ENCODE measurements around the gene ANXA3. TPM values are rescaled to one million over a fixed set of nuclear protein-coding genes. Genes with fewer than 3 reads are reported as not detected.

Gene ANXA3
- total RNA-seq, 1 experiment from 2014 or later = 12.0 TPM

DNA sequence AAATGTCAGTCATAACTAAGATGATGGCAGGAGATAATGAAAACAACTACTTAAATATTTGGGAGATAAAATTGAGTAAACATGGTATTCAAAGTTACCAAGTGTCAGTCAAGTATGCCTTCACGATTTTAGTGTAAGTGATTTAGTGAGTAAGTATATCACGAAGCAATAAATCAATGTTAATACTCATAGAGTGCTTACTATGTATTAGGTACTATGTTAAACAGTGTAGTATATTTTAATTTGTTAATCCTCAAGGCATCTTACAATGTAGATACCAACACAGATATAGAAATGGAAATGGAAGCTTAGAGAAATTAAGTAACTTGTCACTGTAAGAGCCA is 59.6 kb downstream of the ANXA3 start (continued):
- TF ChIP-seq ZNF317 (CRISPR knock-in tag; IDR thresholded peaks at IDR 0.05; ENCODE audit: borderline replicate concordance, low read depth) = no peak
- TF ChIP-seq MXD4 (CRISPR knock-in tag; IDR thresholded peaks at IDR 0.05; ENCODE audit: borderline replicate concordance) = no peak
- TF ChIP-seq ATF2 (CRISPR knock-in tag; IDR thresholded peaks at IDR 0.05; ENCODE audit: borderline replicate concordance, low read depth) = no peak
- TF ChIP-seq ZNF671 (CRISPR knock-in tag; IDR thresholded peaks at IDR 0.05) = no peak
- no peak for TF ChIP-seq CREM (CRISPR knock-in tag; IDR thresholded peaks at IDR 0.05)
- TF ChIP-seq, protein P1, sequence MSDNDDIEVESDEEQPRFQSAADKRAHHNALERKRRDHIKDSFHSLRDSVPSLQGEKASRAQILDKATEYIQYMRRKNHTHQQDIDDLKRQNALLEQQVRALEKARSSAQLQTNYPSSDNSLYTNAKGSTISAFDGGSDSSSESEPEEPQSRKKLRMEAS (CRISPR knock-in tag; IDR thresholded peaks at IDR 0.05) = no peak

DNA sequence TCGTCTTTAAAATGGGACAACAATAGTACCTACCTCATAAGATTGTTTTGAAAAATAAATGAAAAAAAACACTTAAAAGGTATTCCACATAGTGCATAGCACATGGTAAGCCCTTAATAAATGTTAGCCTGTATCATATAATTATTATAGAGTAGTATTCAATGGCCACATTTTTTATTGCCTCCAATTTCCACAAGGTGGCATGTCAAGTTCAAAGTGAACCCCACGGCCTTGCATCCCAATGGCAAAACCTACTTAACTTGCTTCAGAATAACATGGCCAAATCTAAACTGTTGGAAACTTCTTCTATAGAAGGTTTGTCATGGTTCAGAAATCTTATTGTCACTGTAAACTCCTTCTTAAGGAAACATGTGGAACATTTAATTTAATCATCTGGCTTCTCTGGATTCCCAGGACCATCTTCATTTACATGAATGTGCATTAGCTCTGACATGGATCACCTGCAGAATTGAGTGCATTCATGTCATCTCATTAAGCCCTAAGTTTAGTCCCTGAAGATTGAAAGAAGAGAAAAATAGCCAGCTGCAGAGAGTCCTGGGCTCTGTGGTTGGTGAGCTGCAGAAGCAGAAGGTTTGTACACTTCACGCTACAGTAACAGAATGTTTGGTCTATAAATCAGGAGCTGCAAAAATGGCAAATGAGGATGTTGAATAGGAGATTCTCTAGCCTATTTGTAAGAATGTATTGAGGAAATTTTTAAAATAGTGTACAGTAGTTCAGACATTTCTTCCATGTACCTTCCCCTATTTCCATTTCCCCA is 61.0 kb downstream of the ANXA3 start:
- H3K9me3 Mint-ChIP-seq = no peaks in the 10 kb centered on the region
- CTCF ChIA-PET = interaction anchor here (0.7 to 1.5 kb wide), 5 partner anchors 32 to 563 kb away, joined by 3 read pairs; no protein-coding TSS in a partner anchor
- TF ChIP-seq ESRRA (CRISPR knock-in tag; IDR thresholded peaks at IDR 0.05; ENCODE audit: borderline replicate concordance) (no peak), SMAD4 (CRISPR knock-in tag; IDR thresholded peaks at IDR 0.05) (no peak), FOXK1 (CRISPR knock-in tag; IDR thresholded peaks at IDR 0.05) (no peak), RELA (CRISPR knock-in tag; IDR thresholded peaks at IDR 0.05; ENCODE audit: borderline replicate concordance) (no peak), NFYB (CRISPR knock-in tag; conservative IDR thresholded peaks at IDR 0.05; ENCODE audit: low read depth) (no peak), GRHL2 (CRISPR knock-in tag; IDR thresholded peaks at IDR 0.05; ENCODE audit: insufficient replicate concordance, severe bottlenecking) (no peak), ETV6 (CRISPR knock-in tag; IDR thresholded peaks at IDR 0.05) (no peak), NR1H2 (CRISPR knock-in tag; IDR thresholded peaks at IDR 0.05) (no peak)
- TF ChIP-seq, protein P2, sequence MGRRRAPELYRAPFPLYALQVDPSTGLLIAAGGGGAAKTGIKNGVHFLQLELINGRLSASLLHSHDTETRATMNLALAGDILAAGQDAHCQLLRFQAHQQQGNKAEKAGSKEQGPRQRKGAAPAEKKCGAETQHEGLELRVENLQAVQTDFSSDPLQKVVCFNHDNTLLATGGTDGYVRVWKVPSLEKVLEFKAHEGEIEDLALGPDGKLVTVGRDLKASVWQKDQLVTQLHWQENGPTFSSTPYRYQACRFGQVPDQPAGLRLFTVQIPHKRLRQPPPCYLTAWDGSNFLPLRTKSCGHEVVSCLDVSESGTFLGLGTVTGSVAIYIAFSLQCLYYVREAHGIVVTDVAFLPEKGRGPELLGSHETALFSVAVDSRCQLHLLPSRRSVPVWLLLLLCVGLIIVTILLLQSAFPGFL (CRISPR knock-in tag; IDR thresholded peaks at IDR 0.05; ENCODE audit: borderline replicate concordance) = no peak
- TF ChIP-seq, protein P3, sequence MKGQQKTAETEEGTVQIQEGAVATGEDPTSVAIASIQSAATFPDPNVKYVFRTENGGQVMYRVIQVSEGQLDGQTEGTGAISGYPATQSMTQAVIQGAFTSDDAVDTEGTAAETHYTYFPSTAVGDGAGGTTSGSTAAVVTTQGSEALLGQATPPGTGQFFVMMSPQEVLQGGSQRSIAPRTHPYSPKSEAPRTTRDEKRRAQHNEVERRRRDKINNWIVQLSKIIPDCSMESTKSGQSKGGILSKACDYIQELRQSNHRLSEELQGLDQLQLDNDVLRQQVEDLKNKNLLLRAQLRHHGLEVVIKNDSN (CRISPR knock-in tag; IDR thresholded peaks at IDR 0.05) = no peak
- TF ChIP-seq, protein P4, sequence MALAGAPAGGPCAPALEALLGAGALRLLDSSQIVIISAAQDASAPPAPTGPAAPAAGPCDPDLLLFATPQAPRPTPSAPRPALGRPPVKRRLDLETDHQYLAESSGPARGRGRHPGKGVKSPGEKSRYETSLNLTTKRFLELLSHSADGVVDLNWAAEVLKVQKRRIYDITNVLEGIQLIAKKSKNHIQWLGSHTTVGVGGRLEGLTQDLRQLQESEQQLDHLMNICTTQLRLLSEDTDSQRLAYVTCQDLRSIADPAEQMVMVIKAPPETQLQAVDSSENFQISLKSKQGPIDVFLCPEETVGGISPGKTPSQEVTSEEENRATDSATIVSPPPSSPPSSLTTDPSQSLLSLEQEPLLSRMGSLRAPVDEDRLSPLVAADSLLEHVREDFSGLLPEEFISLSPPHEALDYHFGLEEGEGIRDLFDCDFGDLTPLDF (CRISPR knock-in tag; IDR thresholded peaks at IDR 0.05) = no peak
- H3K36me3 Mint-ChIP-seq = no peaks in the 10 kb centered on the region
- no peak overlapping the region for H3K4me3 Mint-ChIP-seq
- DNase-seq (ENCODE audit: low spot score) (no peak), ATAC-seq (peak; percentile 48; the same call in 1 of the 2 replicates)
- H3K27ac Mint-ChIP-seq = no peak overlapping the region
- H3K4me1 Mint-ChIP-seq = no peaks in the 10 kb centered on the region
- POLR2A ChIA-PET = no interaction called here
- H3K27me3 Mint-ChIP-seq (ENCODE audit: low read depth) = no peaks in the 10 kb centered on the region

GRCh38 chr4:78613522-78614321 is 62.2 kb downstream of the ANXA3 start:
- Mint-ChIP-seq H3K27ac (no peak overlapping the region), H3K4me3 (no peak overlapping the region), H3K27me3 (ENCODE audit: low read depth) (no peaks in the 10 kb centered on the region), H3K9me3 (no peaks in the 10 kb centered on the region), H3K4me1 (no peaks in the 10 kb centered on the region), H3K36me3 (no peaks in the 10 kb centered on the region)
- ChIA-PET POLR2A (no interaction called here), CTCF (interaction anchor here (0.7 to 1.5 kb wide), 3 partner anchors 31 to 562 kb away, joined by 3 read pairs; no protein-coding TSS in a partner anchor)
- no peak for ATAC-seq
- no peak for TF ChIP-seq JUN (CRISPR knock-in tag; IDR thresholded peaks at IDR 0.05)
- no peak for DNase-seq (ENCODE audit: low spot score)
